GM18867 (cell line): Measurements from ENCODE around the gene GPNMB.

Experiments
- ATAC-seq: cut with Tn5 transposase; IDR thresholded peaks from one replicate; pipeline ENCODE4 v1.9.1; 2021; ENCODE audit warnings: mild to moderate bottlenecking, moderate library complexity; ENCODE audit not compliant: unreplicated experiment

Gene GPNMB

DNA sequence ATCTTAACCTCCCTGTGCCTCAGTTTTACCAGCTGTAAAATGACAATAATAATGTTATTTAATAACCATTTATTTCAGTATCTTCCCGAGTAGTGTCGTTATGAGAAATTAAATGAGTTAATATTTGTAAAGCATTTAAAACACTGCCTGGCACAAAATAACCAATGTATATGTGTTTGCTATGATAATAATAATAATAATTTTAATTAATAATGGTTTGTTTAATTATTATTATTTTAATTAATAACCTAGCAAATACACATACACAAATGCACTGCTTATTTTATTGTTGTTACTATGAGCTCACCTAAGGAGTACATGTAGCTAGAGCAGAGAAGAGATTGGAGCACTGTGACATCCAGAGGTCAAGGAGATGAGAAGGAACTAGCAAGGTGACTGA lies 18.2 kb upstream of the GPNMB start:
- ATAC-seq, result no peak

DNA sequence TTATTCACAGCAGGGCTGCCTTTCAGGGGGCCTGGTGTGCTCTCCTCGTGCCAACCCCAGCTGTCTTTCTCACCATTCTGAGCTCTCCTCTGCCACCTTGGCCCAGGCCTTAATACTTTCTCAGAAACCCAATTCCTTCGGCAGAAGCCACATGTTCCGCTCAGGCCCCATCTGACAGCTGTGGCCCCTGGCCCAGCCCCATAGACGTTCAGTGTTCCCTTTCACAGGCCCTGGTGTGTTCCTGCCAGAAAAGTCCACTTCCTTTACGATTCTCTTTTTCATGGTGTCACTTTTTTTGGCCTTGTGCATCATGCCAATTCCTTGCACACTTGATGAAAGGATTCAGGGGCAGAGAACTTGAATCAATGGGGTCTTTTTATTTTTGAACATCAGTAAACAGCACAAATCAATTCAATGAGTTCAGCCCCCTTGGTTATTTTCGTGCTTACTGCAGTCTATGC lies 15.9 kb upstream of the GPNMB start:
- no peak for ATAC-seq

DNA sequence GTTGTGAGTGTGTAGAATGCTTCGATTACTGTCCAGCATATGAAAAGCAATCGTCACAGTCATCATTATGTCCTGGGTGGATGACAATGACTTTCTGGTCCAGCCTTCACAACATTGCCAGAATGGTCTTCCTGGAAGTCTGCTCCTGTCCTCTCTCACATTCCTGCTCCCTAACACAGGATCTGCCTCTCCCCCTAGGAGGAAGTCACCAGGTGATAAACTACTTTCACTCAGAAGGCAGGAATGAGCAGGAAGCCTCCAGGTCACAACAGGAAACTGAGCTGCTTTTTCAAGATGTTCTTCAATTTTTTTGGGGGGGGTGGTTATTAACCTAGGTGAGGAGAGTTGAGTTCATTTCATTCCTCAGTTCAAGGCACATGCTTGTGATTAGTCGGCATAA lies 13.6 kb upstream of the GPNMB start:
- ATAC-seq, result no peak

DNA sequence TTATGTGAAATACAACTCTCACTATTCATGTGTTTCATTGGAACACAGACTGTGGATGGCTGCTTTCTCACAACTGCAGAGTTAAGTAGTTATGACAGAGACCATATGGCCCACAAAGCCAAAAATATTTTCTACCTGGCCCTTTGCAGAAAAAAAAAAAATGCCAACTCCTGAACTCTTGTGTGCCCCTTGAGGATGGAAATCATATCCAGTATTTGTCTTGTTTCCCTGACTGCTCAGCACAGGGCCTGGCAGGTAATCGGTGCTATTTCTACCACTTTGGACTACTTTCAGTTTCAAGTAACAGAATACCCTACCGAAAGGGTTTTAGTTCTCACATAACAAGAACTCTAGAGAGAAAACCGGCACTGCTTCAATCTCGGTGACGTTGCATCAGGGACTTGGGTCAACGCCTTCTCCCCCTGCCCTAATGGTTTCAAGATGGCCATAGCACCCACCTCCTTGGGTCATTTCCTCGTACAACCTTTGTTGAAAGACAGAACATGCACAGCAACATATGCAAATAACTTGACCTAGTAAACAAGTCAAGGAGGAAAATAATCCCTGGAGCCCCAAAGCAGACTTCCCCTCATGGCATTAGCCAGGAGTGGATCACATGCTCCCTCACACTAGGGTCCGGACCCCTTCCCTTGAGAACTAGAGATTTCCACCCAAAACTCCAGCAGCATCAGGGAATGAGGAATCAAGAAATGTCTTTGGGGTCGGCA lies 11.8 kb upstream of the GPNMB start:
- peak; percentile 97 for ATAC-seq

DNA sequence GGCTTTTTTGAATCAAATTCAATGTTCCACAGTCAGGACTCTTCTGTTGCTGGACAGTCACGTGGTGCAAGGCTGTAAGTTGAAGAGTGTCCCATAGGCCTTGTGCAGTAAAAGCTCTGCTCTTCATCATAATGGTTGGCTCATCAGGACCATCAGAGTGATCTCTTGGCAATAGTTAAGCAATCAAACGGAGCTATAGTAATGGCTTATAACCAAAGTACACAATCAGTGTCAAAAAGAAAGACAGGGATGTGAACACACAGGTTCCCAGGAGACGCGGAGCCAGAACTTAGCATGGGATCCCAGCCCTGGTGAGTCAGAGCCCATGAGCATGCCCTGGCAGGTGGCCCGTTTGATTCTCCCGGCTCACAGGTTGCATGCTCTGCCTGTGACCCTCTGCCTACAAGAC lies 10.8 kb upstream of the GPNMB start:
- no peak for ATAC-seq

DNA sequence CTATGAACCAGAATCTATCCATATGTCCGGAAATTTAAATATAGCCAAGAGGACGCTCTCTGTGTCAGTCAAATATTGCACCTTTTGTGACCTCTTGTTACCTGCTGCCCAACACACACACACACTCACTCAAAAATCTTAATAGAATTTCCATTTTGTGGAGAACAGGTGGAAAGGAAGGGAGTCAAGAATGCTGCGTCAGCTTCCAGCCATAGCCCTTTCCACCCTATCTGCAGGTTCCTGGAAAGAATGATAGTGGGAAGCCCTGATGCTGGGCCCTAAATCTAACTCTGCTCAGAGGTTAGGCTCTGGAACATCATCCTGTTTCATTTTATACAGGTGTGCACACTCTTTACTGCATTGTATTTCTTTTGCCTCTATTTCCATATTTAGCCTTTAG lies 9.6 kb upstream of the GPNMB start:
- ATAC-seq, result no peak

DNA sequence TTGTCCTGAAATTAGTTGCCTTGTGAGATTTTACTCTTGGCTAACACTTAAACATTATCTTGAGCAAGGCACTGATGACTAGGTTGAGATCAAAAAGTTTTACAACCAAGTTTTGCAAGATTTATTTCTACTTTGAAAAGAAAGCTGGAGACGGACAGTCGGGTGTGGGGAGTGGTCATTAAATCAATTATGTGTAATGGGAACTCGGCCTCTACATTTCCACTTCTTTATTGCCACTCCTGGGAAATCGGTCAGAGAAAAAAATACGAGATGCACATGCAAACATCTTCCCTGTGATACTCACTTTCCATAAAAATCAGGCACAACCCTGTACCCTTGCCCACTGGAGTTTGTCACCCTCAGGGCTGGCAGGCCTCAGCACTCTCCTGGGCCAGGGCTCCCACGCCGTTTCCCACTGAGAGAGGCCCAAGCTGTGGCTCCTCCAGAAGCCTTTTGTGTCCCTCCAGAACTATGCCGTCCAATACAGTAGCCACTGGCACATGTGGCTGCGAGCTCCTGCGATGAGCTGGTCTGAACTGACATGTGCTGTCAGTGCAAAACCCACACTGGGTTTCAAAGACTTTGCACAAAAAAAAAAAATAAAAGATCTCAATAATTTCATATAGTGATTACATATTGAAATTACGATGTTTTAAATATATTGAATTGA lies 7.5 kb upstream of the GPNMB start:
- ATAC-seq, result no peak

DNA sequence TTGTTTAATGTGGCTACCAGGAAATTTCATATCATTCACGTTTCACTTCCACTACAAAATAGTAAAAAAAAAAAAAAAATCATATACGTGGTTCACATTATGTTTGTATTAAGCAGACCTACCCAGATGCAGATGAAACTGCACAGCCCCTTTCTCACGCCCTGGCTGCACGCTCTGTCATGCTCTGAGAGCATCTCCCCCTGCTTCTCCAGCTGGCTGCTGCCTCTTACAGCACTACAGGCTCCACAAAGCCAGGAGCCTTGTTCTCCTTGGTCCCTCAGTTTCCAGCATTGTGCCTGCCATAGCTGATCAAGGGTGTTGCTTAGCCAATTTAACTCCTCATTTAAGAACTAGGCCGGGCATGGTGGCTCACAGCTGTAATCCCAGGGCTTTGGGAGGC lies 6.9 kb upstream of the GPNMB start:
- no peak for ATAC-seq

DNA sequence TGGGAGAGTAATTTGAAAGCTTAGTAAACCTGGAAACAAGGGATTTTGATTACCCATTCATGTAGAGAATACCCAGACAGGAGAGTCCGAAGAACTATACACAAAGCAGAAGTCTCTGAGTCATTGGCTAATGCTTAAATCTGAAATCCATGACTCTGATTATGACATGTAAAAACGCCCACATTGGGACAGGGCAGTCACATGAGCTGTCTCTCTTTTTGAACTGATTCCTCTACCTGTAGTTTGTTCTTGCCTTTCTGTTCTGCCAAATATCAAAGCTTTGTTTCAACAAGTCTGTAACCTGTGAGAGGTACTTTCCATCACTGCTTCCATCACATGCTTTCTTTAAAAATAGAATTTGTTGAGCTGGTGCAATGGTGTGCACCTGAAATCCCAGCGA lies 4.3 kb upstream of the GPNMB start:
- ATAC-seq, result no peak

DNA sequence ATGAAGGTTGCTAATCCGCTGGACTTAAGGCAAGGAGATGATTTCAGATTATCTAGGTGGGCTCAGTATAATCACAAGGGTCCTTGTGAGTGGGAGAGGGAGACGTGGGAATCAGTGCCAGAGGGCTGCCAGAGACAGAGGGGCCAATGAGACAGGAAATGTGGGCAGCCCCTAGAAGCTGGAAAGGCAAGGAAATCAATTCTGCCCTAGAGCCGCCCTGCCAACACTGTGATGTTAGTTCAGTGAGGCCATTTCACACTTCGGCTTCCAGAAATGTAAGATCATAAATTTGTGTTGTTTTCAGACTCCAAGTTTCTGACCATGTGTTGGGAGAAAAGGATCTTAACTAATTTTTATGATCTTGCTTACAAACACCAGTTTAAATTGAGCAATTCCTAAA lies 3.6 kb upstream of the GPNMB start:
- no peak for ATAC-seq

DNA sequence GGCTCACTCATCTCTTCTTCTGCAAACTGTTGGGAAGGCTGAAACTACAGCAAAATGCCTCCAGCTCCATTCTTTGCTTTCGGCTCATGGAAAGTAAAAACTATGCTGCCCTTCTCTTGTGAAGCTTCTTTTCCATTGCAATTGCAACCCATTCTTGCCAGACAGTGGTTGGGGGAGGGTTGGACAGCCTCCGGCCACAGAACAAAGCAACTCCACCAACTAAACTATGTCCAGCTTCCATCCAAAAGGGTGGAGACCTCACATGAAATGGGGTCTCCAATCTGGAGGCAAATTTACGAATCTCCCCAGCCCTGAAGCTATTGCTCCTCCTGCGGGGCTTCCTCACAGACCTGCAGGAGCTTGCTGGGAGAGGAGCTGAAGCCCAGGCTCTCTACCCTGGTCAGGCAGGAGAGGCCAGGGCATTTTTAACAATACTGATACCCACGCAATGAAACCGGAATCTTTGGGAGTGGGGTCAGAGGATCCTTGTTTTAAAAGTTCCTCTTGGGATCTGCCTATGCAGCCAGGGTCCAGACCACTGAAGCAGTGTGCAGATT lies 549 bp downstream of the GPNMB start:
- no peak for ATAC-seq

DNA sequence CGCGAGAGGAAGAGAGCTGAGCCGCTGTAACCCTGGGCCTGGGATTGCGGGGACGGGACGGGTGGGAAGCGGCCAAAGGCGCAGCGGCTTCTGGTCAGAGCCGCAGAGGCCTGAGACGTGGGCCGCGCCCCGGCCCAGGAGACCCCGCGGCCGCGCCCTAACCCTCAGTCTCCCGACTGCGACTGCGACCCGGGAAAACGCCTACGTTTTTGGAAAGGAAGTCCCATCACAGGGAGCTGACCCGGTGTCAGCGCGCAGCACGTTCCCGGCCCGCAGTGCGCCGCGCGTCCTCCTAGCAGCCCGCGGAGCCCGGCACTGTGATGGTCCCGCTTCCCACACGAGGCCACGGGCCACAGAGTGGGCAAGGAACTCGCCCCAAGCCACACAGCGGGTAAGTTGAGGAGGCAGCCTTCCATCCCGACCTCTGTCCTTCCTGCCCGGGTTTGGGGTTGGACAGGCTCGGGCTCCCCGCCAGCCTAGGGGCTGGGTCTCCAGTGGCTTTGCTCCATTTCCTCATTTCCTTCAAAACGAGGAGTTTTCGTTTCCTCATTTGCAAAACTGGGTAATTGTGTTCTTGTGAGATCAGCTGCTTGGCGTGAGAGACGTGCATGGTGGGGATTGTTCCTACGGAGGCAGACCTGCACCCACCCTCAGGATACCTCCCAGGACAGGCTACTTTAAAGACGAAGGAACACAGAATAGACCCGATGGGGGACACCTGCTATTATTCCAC lies 1.2 kb downstream of the GPNMB start:
- ATAC-seq, result no peak

DNA sequence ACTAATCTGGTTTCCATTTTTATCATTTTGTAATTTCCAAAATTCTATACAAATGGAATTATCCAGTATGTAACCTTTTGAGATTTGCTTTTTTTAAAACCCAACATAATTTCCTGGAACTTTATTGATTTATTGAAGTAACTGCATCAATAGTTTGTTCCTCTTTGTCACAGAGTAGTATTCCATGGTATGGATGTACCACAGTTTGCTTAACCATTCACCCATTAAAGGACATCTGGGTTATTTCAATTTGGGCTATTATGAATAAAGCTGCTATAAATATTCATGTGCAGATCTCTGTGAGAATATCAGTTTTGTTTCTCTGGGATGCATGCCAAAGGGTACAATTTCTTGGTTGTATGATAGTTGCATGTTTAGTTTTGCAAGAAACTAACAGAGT lies 2.9 kb downstream of the GPNMB start:
- ATAC-seq, result no peak

DNA sequence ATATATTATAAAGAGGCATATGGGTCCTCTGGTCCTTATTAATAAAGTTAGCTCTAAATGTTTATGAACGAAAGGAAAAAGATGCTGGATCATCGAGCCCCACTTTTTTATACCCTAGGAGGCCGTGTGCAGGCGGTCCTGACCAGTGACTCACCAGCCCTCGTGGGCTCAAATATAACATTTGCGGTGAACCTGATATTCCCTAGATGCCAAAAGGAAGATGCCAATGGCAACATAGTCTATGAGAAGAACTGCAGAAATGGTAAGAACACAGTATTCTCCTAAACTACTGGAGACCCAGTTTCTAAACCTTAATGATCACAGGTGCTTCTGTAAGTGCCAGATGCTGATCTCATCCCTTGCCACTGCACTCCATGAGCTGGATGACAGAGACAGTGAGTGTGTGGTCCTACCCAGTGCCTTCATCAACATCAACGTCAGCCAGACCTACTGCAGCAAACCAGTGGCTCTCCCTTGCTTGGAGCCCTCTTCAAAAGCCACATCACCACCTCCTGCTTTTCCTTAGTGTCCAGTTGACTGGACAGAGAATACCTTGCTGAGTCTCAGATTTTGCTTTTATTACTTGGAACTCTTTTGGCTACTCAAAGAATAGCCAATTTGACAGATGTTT lies 7.6 kb downstream of the GPNMB start:
- ATAC-seq, result no peak

DNA sequence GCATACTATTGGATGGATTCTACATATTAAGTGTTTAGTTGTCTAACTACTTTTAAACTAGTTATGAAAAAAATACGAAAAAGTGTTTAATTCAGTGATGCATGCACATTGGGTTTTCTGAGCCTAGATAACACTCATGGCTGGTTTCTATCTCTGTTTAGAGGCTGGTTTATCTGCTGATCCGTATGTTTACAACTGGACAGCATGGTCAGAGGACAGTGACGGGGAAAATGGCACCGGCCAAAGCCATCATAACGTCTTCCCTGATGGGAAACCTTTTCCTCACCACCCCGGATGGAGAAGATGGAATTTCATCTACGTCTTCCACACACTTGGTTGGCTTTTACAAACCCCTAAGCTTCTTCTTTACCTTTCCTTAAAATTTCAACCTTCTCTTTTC lies 10.2 kb downstream of the GPNMB start:
- no peak for ATAC-seq

DNA sequence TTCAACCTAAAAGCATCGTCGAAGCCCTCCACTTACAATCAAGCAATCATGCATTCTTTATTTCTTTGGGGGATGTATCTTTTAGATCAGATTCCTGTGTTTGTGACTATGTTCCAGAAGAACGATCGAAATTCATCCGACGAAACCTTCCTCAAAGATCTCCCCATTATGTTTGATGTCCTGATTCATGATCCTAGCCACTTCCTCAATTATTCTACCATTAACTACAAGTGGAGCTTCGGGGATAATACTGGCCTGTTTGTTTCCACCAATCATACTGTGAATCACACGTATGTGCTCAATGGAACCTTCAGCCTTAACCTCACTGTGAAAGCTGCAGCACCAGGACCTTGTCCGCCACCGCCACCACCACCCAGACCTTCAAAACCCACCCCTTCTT lies 13.8 kb downstream of the GPNMB start:
- ATAC-seq, result no peak

DNA sequence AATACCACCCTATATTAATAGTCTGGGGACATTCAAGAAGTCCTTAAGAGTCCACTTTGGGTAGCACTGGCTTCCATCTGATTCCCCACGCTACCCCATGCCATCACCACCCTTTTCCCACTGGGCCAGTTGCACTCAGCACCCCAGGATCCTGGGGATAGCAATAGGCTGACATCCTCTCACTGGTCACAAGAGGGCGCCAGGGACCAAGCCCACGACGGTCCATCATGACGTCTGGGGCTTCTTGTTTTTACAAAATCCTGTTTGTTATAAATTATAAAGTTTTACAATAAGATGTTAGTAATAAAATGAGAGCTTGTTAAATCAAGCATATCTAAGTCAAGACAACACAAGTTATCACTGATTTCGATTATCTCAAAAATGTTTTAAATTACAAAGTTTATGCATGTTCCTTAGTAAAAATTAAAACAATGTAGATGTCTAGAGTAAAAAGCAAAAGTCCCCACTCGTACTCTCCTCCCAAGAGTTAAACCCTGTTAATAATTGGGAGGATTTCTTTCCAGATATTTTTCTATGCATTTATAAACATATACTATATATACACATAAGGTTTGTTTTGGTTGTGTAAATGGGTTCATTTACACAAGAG lies 15.4 kb downstream of the GPNMB start:
- ATAC-seq, result peak; percentile 83

DNA sequence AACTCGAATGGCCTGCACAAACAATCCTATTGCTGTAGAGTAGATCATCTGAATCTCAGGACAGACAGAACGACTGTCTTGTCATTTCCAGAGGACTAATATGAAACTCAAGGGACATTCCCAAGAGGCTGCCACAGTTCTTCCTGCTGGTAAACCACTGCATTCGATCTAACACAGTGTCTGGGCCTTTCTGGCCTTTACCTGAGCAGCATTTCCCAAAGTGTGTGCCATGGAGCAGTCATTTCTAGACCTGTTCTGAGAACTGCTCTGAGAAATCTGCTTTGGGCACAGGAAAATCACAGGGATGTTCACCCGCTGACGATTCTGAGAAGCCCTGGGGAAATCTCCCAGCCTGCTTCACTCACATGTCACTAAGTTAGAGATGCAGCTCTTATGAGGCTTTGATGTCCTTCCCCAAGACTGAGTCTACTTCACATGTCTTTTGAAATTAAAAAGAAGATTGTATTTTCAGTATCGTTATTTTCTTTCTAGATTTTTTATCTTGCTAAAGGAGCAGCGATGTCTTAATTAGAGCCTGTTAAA lies 18.4 kb downstream of the GPNMB start:
- ATAC-seq, result no peak

DNA sequence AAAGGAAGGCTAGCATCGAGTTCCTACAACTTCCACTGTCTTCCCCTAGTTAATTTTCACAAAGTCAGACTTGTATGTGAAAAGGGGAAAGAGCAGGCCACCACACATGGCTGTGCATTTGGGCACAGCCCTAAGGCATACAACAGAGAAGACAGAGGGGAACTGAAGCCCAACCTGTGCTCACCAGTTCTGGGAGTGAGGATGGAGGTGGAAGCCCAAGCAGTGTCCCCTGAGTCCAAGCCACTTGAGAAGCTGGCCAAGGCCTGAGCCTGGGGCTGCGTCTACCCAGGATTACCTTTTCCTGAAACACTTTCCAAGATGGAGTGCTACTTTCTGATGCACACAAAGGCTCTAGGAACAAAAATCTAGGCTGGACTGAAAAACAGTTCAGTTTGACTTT lies 20.3 kb downstream of the GPNMB start:
- no peak for ATAC-seq

DNA sequence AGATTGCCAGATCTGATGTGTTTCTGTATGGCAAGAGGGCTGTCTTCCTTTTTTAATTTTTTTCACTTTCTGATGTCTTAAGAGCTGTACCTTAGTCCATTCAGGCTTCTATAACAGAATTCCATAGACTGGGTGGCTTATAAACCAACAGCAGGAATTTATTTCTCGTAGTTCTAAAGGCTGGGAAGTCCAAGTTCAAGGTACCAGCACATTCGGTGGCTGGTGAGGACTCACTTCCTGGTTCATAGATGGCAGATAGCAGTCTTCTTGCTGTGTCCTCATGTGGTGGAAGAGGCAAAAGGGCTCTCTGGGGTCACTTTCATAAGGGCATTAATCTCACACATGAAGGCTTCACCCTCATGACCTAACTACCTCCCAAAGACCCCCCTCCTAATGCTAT lies 20.8 kb downstream of the GPNMB start:
- no peak for ATAC-seq

DNA sequence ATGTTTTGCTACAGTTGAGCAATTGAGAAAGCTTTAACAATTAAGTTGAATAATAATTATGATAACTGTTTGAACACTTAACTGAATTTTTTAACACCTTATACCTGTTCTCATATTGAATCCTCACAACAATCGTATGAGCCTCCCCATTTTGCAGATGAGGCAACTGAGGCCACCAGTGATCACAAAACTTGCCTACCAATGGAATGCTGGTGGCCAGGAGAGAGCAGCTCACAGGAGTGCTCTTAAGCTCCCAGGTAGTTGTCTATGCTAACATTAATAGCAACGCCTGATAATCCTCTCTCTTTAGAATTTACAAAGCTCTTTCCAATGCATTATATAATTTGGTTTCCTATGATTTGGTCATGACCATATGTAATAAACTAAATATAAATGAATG lies 21.6 kb downstream of the GPNMB start:
- ATAC-seq, result no peak
